ENCODE results near the gene GSTCD. TPM values are rescaled to one million over a fixed set of nuclear protein-coding genes. Genes with fewer than 3 reads are reported as not detected.
A peak's percentile ranks its signal among the peaks of the same experiment; 100 is the strongest.

Gene GSTCD
- total and polyA plus RNA-seq, 2 of the 4 experiments (the other 2 are of a cell fraction): 5.2 to 20.3 TPM

- dilution Hi-C loops (cut with HindIII; ENCODE audit: low sequenced_read_pairs, unreplicated experiment): no loop called here
Measured at GRCh38 chr4:105765690-105766407, 57.3 kb downstream of the GSTCD start.

More at GRCh38 chr4:105765690-105766407, 57.3 kb downstream of the GSTCD start:
- H3K27ac ChIP-seq (ENCODE audit: insufficient read depth, low read length): no peak overlapping the region
- H4K5ac ChIP-seq (ENCODE audit: low read depth, low read length): no peak overlapping the region
- no peak overlapping the region for H3K9ac ChIP-seq (ENCODE audit: low read depth, low read length)
- H3K56ac ChIP-seq (ENCODE audit: extremely low read depth, insufficient read depth, low read length): no peak overlapping the region
- H4K20me1 ChIP-seq (ENCODE audit: insufficient read depth, low read length): no peaks in the 10 kb centered on the region
- no peak overlapping the region; the same call in 1 of the 2 replicates for H3K4me2 ChIP-seq (ENCODE audit: low read depth, low read length)
- H4K91ac ChIP-seq (ENCODE audit: insufficient read depth, low read depth, low read length): no peak overlapping the region
- H3K36me3 ChIP-seq (ENCODE audit: control insufficient read depth, insufficient read depth, low read length): no peaks in the 10 kb centered on the region
- no peak overlapping the region for H3K14ac ChIP-seq (replicated peaks; ENCODE audit: low read depth, low read length)
- DNase-seq (peak; percentile 94), ATAC-seq (ENCODE audit: low read depth) (peak; percentile 93)
- TF ChIP-seq, protein P1, sequence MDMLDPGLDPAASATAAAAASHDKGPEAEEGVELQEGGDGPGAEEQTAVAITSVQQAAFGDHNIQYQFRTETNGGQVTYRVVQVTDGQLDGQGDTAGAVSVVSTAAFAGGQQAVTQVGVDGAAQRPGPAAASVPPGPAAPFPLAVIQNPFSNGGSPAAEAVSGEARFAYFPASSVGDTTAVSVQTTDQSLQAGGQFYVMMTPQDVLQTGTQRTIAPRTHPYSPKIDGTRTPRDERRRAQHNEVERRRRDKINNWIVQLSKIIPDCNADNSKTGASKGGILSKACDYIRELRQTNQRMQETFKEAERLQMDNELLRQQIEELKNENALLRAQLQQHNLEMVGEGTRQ (IDR thresholded peaks at IDR 0.05; ENCODE audit: low read depth, low read length): peak; percentile 76
- no peak for TF ChIP-seq NFE2L2 (IDR thresholded peaks at IDR 0.05; ENCODE audit: low read depth, low read length)
- TF ChIP-seq POLR2A (IDR thresholded peaks at IDR 0.05; ENCODE audit: low read depth, low read length): no peak
- TF ChIP-seq SMC3 (IDR thresholded peaks at IDR 0.05; ENCODE audit: low read depth, low read length): no peak
- TF ChIP-seq, protein P2, sequence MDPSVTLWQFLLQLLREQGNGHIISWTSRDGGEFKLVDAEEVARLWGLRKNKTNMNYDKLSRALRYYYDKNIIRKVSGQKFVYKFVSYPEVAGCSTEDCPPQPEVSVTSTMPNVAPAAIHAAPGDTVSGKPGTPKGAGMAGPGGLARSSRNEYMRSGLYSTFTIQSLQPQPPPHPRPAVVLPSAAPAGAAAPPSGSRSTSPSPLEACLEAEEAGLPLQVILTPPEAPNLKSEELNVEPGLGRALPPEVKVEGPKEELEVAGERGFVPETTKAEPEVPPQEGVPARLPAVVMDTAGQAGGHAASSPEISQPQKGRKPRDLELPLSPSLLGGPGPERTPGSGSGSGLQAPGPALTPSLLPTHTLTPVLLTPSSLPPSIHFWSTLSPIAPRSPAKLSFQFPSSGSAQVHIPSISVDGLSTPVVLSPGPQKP (IDR thresholded peaks at IDR 0.05; ENCODE audit: borderline replicate concordance, low read depth, low read length): no peak
- TF ChIP-seq RAD21 (IDR thresholded peaks at IDR 0.05; ENCODE audit: low read length): no peak
- TF ChIP-seq BHLHE40 (IDR thresholded peaks at IDR 0.05; ENCODE audit: low read depth, low read length): peak; percentile 29; the same call in 1 of the 2 replicates
- TF ChIP-seq CEBPB (IDR thresholded peaks at IDR 0.05; ENCODE audit: low read depth, low read length): peak; percentile 72; the same call in 1 of the 2 replicates
- TF ChIP-seq FOS (IDR thresholded peaks at IDR 0.05; ENCODE audit: low read depth, low read length): peak; percentile 91
- no peak for TF ChIP-seq MAZ (IDR thresholded peaks at IDR 0.05; ENCODE audit: borderline replicate concordance, low read depth, low read length)
- TF ChIP-seq, protein P3, sequence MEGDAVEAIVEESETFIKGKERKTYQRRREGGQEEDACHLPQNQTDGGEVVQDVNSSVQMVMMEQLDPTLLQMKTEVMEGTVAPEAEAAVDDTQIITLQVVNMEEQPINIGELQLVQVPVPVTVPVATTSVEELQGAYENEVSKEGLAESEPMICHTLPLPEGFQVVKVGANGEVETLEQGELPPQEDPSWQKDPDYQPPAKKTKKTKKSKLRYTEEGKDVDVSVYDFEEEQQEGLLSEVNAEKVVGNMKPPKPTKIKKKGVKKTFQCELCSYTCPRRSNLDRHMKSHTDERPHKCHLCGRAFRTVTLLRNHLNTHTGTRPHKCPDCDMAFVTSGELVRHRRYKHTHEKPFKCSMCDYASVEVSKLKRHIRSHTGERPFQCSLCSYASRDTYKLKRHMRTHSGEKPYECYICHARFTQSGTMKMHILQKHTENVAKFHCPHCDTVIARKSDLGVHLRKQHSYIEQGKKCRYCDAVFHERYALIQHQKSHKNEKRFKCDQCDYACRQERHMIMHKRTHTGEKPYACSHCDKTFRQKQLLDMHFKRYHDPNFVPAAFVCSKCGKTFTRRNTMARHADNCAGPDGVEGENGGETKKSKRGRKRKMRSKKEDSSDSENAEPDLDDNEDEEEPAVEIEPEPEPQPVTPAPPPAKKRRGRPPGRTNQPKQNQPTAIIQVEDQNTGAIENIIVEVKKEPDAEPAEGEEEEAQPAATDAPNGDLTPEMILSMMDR (conservative IDR thresholded peaks at IDR 0.05; ENCODE audit: low read depth, low read length): no peak
- no peak for TF ChIP-seq RCOR1 (IDR thresholded peaks at IDR 0.05; ENCODE audit: insufficient replicate concordance, low read length)
- no peak for TF ChIP-seq MAFK (IDR thresholded peaks at IDR 0.05; ENCODE audit: low read depth, low read length)
- TF ChIP-seq RFX5 (IDR thresholded peaks at IDR 0.05; ENCODE audit: low read depth, low read length): no peak
- no peak for TF ChIP-seq MXI1 (IDR thresholded peaks at IDR 0.05; ENCODE audit: borderline replicate concordance, low read depth, low read length)
- no peak for TF ChIP-seq CHD1 (IDR thresholded peaks at IDR 0.05; ENCODE audit: low read depth, low read length)
- no peaks in the 10 kb centered on the region for H3K9me1 ChIP-seq (ENCODE audit: insufficient read depth, low read length)
- no peak overlapping the region for H4K8ac ChIP-seq (ENCODE audit: low read depth in 2 of 2, low read length in 2 of 2)
- H3K4ac ChIP-seq (ENCODE audit: low read depth, low read length): no peak overlapping the region
- no peaks in the 10 kb centered on the region for H3K27me3 ChIP-seq (ENCODE audit: control insufficient read depth, insufficient read depth, low read length)
- H2BK15ac ChIP-seq (ENCODE audit: low read depth, low read length): no peak overlapping the region
- H2BK120ac ChIP-seq (ENCODE audit: low read depth, low read length): no peak overlapping the region
- H3K79me1 ChIP-seq (ENCODE audit: low read depth in 1 of 2, low read length in 2 of 2): no peaks in the 10 kb centered on the region
- no peak overlapping the region for H2AK5ac ChIP-seq (ENCODE audit: low read depth, low read length)
- H2BK20ac ChIP-seq (ENCODE audit: low read depth, low read length): no peak overlapping the region
- H2AFZ ChIP-seq (replicated peaks; ENCODE audit: low read length, poor library complexity): no peak overlapping the region
- WGBS, 2 experiments (ENCODE audit: extremely low coverage in 2 of 2, insufficient read length in 1 of 2): no CpG with 5 or more reads among the region's 6 CpGs
- no peak overlapping the region for H3K4me3 ChIP-seq (ENCODE audit: insufficient read depth, low read depth, low read length)
- ChIA-PET CTCF (no interaction called here), POLR2A (ENCODE audit: unreplicated experiment) (no interaction called here)
- H3K18ac ChIP-seq (ENCODE audit: low read depth, low read length): no peak overlapping the region
- intact Hi-C loops (cut with micrococcal nuclease) (no loop called here), in situ Hi-C loops (cut with MboI; ENCODE audit: low sequenced_read_pairs) (no loop called here)
- no peak overlapping the region for H2BK5ac ChIP-seq (ENCODE audit: low read depth, low read length, poor library complexity, severe bottlenecking)
- H3K9me3 ChIP-seq (ENCODE audit: control insufficient read depth, insufficient read depth, low read length): no peaks in the 10 kb centered on the region
- H3K4me1 ChIP-seq (ENCODE audit: control insufficient read depth, insufficient read depth, low read length): no peaks in the 10 kb centered on the region; the same call in 1 of the 2 replicates
- no peak overlapping the region for H3K23ac ChIP-seq (ENCODE audit: low read depth, low read length)
- no TSS peak for BruUV-seq (replicated peaks)
- no peak overlapping the region for H2AK9ac ChIP-seq (replicated peaks; ENCODE audit: low read depth, low read length, poor library complexity)

All from IMR-90 (cell line).